Measurements from ENCODE around the gene SOX13.

The SOX13 gene

DNA sequence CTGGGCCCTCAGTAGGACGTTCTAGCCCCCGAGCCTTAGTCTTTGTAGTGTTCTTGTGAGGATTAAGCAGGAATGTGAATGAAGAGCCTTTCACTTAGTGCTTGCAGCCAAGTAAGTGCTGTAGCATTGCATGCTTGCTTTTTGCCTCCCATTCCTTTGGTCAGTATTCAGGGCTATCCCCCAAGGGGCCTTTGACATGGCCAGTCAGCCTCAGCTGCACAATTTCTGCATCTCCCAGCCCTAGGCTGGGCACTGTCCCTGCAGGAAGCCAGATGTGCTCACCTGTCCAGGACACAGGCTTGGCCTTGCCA lies 30.5 kb downstream of the SOX13 start:
- TF ChIP-seq, protein P1, sequence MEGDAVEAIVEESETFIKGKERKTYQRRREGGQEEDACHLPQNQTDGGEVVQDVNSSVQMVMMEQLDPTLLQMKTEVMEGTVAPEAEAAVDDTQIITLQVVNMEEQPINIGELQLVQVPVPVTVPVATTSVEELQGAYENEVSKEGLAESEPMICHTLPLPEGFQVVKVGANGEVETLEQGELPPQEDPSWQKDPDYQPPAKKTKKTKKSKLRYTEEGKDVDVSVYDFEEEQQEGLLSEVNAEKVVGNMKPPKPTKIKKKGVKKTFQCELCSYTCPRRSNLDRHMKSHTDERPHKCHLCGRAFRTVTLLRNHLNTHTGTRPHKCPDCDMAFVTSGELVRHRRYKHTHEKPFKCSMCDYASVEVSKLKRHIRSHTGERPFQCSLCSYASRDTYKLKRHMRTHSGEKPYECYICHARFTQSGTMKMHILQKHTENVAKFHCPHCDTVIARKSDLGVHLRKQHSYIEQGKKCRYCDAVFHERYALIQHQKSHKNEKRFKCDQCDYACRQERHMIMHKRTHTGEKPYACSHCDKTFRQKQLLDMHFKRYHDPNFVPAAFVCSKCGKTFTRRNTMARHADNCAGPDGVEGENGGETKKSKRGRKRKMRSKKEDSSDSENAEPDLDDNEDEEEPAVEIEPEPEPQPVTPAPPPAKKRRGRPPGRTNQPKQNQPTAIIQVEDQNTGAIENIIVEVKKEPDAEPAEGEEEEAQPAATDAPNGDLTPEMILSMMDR (IDR thresholded peaks at IDR 0.05; ENCODE audit: borderline replicate concordance, control extremely low read depth, extremely low read depth, insufficient read depth, missing control alignments), result no peak
- in situ Hi-C loops (cut with MboI; ENCODE audit: low sequenced_read_pairs, unreplicated experiment), result no loop called here
- no peak for DNase-seq (ENCODE audit: low spot score)

DNA sequence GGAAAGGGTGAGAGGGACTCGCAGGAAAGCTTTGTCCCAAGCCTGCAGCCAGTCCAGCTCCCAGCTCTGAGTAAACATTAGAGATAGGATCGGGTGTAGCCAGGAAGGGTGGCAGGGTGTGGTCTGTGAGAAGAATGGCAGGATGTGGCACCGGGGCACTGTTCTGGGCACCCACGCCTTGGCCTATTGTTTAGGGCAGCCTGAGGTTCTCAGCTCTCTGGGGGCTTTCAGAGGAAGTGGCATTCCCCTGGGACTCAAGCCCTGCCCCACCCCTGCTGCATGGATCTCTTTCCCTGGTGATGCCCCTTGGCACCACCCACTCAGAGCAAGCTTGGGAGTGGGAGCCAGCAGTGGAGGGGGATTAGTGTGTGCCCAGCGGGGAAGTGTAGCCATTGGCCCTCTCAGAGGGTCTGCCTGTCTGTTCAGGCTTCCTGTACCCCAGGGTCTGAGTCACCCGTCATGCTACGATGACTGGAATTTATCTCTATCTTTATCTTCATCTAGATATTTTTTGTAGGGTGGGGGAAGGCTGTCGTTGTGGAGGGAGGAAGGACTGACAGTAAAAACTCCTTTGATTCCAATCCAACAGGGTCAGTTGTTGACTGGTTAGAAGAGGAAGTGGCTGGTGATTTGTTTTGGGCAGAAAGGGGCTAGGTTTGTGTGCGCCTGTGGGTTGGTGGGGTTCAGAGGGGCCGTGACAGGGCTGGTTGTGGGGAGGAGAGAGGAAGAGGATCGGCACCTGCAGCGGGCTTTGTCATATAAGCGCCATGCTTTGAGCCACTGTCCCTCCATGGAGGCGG lies 31.6 kb downstream of the SOX13 start:
- TF ChIP-seq, protein P1 (IDR thresholded peaks at IDR 0.05; ENCODE audit: borderline replicate concordance, control extremely low read depth, extremely low read depth, insufficient read depth, missing control alignments), result no peak
- in situ Hi-C loops (cut with MboI; ENCODE audit: low sequenced_read_pairs, unreplicated experiment), result no loop called here
- no peak for DNase-seq (ENCODE audit: low spot score)

DNA sequence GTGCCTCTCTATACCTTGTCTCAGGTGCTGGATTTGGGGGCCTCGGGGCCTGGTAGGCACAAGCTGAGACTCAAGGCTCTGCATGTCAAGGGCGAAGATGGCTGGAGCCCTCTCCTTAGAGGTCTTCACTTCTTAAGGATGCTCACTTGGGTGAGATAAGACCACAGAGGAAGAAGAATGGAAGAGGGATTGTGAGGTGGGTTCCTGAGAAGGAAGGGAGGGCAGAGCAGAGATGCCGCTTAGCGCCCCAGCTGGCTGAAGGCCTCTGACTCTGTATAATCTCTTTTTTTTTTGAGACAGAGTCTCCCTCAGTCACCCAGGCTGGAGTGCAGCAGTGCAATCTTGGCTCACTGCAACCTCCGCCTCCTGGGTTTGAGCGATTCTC lies 32.2 kb downstream of the SOX13 start:
- in situ Hi-C loops (cut with MboI; ENCODE audit: low sequenced_read_pairs, unreplicated experiment), result no loop called here
- TF ChIP-seq, protein P1 (IDR thresholded peaks at IDR 0.05; ENCODE audit: borderline replicate concordance, control extremely low read depth, extremely low read depth, insufficient read depth, missing control alignments), result no peak
- DNase-seq (ENCODE audit: low spot score), result no peak

DNA sequence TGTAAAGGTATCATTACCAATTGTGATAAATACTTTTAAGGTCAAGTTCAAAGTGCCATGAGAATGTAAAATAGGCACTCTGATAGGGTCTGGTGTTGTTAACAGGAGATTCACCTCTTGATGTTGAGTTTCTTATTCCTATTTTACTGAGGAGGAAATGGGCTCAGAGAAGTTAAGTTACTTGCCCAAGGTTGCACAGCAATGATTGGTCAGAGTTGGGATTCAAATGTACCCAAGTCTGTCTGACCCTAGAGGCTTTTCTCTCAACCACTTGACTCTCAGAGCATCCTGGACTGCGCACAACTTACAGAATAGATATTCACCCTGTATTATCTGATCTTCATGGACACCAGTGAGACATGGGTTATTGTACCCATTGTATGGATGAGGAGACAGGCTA lies 33.9 kb downstream of the SOX13 start:
- DNase-seq (ENCODE audit: low spot score), result no peak
- in situ Hi-C loops (cut with MboI; ENCODE audit: low sequenced_read_pairs, unreplicated experiment), result no loop called here
- TF ChIP-seq, protein P1 (IDR thresholded peaks at IDR 0.05; ENCODE audit: borderline replicate concordance, control extremely low read depth, extremely low read depth, insufficient read depth, missing control alignments), result no peak

DNA sequence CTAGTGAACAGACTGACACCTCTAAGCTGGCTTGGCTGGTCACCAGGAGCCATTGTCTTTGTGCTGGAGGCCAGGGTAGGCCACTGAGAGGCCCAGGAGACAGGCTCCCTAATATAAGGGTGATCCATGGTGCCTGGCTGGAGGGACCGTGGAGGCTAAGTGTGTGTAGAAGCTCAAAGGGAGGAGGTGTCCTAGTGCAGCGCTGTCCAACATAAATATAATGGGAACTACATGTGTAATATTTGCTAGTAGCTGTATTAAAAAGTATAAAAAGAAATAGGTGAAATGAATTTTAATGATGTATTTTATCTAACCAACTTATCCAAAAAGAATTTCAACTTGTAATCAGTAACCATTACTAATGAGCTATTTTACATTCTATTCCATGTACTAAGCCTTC lies 35.0 kb downstream of the SOX13 start:
- in situ Hi-C loops (cut with MboI; ENCODE audit: low sequenced_read_pairs, unreplicated experiment), result no loop called here
- no peak for DNase-seq (ENCODE audit: low spot score)
- TF ChIP-seq, protein P1 (IDR thresholded peaks at IDR 0.05; ENCODE audit: borderline replicate concordance, control extremely low read depth, extremely low read depth, insufficient read depth, missing control alignments), result no peak

DNA sequence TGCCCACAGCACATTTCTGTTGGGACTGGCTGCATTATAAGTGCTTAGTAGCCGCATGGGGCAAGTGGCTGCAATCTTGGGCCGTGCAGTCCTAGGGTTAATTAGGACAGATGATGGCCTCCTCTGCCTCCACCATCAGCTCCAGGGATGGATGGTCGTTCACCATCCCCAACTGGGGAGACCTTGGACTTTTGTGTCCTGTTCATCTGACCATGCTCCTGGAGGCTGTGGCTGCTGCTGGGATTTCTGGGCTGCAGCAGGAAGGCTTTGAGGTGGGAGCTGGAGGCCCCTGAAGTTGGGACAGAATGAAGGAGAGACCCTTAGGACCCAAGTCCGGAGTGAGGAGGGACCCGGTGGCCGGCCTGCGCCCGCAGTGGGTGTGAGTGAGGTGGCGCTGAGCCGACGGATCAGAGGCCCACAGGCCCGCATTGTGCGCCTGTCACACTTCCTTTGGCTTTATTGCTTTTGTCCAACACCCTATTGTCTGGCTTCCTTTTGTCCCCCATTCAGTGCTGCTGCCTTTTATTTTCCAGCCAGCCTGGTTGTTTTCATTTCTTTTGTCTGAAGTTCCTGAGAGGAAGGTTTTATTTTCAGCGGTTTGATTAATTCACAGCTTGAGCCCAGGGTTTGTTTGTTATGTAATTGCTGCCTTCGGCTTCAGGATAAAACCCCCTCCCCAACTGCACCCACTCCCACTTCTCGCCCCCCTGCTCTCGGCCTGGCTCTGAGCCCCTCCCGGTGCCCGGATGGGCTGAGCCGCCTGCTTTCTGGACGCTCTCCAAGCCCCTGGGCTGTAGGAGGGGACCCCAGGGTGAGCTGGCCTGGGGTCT lies 35.6 kb downstream of the SOX13 start:
- TF ChIP-seq, protein P1 (IDR thresholded peaks at IDR 0.05; ENCODE audit: borderline replicate concordance, control extremely low read depth, extremely low read depth, insufficient read depth, missing control alignments), result no peak
- in situ Hi-C loops (cut with MboI; ENCODE audit: low sequenced_read_pairs, unreplicated experiment), result no loop called here

More for the DNA sequence above, 35.6 kb downstream of the SOX13 start:
- DNase-seq (ENCODE audit: low spot score), result no peak

All from GM13976 (cell line).